A549 (cell line): ENCODE results near the gene ZNF282. TPM values are rescaled to one million over a fixed set of nuclear protein-coding genes. Genes with fewer than 3 reads are reported as not detected.

Source experiments
- ATAC-seq, 2 experiments: fragments of 200-7000 bp in 1 of 2; fragments of >200 bp in 1 of 2; cut with Nextera tagmentation in 1 of 2; cut with Tn5 transposase in 1 of 2; 3 replicates each; pipeline versions ENCODE4 v1.8.0 to v1.9.1; 2018 to 2020; ENCODE audit warnings: mild to moderate bottlenecking in 1 of 2, moderate library complexity in 1 of 2
- CTCF ChIA-PET: fragments of 300-600 bp; sonication (Branson Sonifier 250); formaldehyde crosslinking; extraction: SDS; loops from one replicate; lab custom pipeline; 2021; ENCODE audit warnings: antibody characterized with exemption, inconsistent platforms; lab: Yijun Ruan, JAX
- POLR2A ChIA-PET: fragments of 350-600 bp; formaldehyde crosslinking; extraction: SDS; loops from one replicate; lab custom pipeline; 2021; ENCODE audit warnings: antibody characterized with exemption, inconsistent platforms; lab: Yijun Ruan, JAX
- DNase-seq, 2 experiments: peaks; one replicate each; pipeline versions ENCODE4 v3.0.0 to v3.0.0-alpha.2; 2011 to 2016; ENCODE audit warnings: low read depth in 1 of 2, low spot score in 1 of 2
- FAIRE-seq: peaks from 2 replicates; lab custom pipeline; 2011; peaks lifted over from hg19 to GRCh38; lab: Jason Lieb, UNC
- H3K27ac ChIP-seq, 2 experiments: fragments of >200 bp; sonication (Bioruptor Twin); formaldehyde crosslinking; 3 replicates each; pipeline ENCODE4 v1.5.1; 2016 to 2017
- H3K4me1 ChIP-seq: fragments of >200 bp; sonication (Bioruptor Twin); formaldehyde crosslinking; 3 replicates; pipeline ENCODE4 v1.6.1; 2016
- H3K4me2 ChIP-seq: fragments of >200 bp; sonication (Bioruptor Twin); formaldehyde crosslinking; 3 replicates; pipeline ENCODE4 v1.6.1; 2016
- H3K4me3 ChIP-seq: fragments of >200 bp; sonication (Bioruptor Twin); formaldehyde crosslinking; 3 replicates; pipeline ENCODE4 v1.5.1; 2016
- H3K9me3 ChIP-seq: fragments of >200 bp; sonication (Bioruptor Twin); formaldehyde crosslinking; 3 replicates; pipeline ENCODE4 v1.6.1; 2016
- BCL3 ChIP-seq: fragments of >200 bp; sonication (Bioruptor Twin); formaldehyde crosslinking; IDR thresholded peaks from 3 replicates; pipeline ENCODE4 v1.6.1; 2016
- CBX8 ChIP-seq: fragments of 200-600 bp; sonication (generic); IDR thresholded peaks from 2 replicates; pipeline ENCODE4 v1.6.1; 2016
- FOSB ChIP-seq: fragments of 250-450 bp; sonication (Bioruptor Pico); IDR thresholded peaks from 2 replicates; pipeline ENCODE4 v1.5.0; 2020; ENCODE audit warnings: mild to moderate bottlenecking, moderate library complexity
- FOSL2 ChIP-seq, 2 experiments: fragments of 450-650 bp in 1 of 2; fragments of >200 bp in 1 of 2; sonication (Bioruptor Twin) in 1 of 2; formaldehyde crosslinking; IDR thresholded peaks; 2 replicates each; pipeline versions ENCODE4 v1.5.0 to v1.6.1; 2016 to 2020; ENCODE audit warnings: mild to moderate bottlenecking in 1 of 2, moderate library complexity in 1 of 2
- GATA3 ChIP-seq: IDR thresholded peaks from 2 replicates; pipeline ENCODE4 v1.6.1; 2012; ENCODE audit warnings: borderline replicate concordance
- HOXA7 ChIP-seq: fragments of 250-450 bp; sonication (Bioruptor Pico); IDR thresholded peaks from 2 replicates; pipeline ENCODE4 v1.5.0; 2020; ENCODE audit warnings: mild to moderate bottlenecking, moderate library complexity
- HOXB5 ChIP-seq: fragments of 250-450 bp; sonication (Bioruptor Pico); IDR thresholded peaks from 2 replicates; pipeline ENCODE4 v1.5.0; 2020; ENCODE audit warnings: mild to moderate bottlenecking, moderate library complexity
- JUNB ChIP-seq: fragments of >200 bp; sonication (Bioruptor Twin); formaldehyde crosslinking; IDR thresholded peaks from 2 replicates; pipeline ENCODE4 v1.6.1; 2016
- MAX ChIP-seq: IDR thresholded peaks from 2 replicates; pipeline ENCODE4 v1.6.1; 2012
- MYC ChIP-seq: IDR thresholded peaks from 2 replicates; pipeline ENCODE4 v1.6.1; 2012; ENCODE audit warnings: mild to moderate bottlenecking, inconsistent platforms, low read length, improper control_type of control experiment, borderline replicate concordance
- NFE2L2 ChIP-seq: fragments of 150-350 bp; conservative IDR thresholded peaks from 2 replicates; pipeline ENCODE4 v1.6.1; 2014; ENCODE audit warnings: low read length
- NPAS2 ChIP-seq: fragments of 250-450 bp; sonication (Bioruptor Pico); IDR thresholded peaks from 2 replicates; pipeline ENCODE4 v1.8.0; 2022; ENCODE audit warnings: mild to moderate bottlenecking, moderate library complexity, borderline replicate concordance
- NR3C1 ChIP-seq: fragments of >200 bp; sonication (Bioruptor Twin); formaldehyde crosslinking; IDR thresholded peaks from 3 replicates; pipeline ENCODE4 v1.6.1; 2017
- PHF8 ChIP-seq: fragments of 200-600 bp; sonication (generic); IDR thresholded peaks from 2 replicates; pipeline ENCODE4 v1.6.1; 2016; ENCODE audit warnings: low read depth, mild to moderate bottlenecking, antibody characterized with exemption, moderate library complexity, borderline replicate concordance
- REST ChIP-seq: fragments of 200-600 bp; sonication (generic); IDR thresholded peaks from 2 replicates; pipeline ENCODE4 v1.6.1; 2016; ENCODE audit warnings: antibody characterized with exemption, mild to moderate bottlenecking, moderate library complexity
- RFX5 ChIP-seq: fragments of 450-650 bp; IDR thresholded peaks from 2 replicates; pipeline ENCODE4 v1.7.1; 2014; ENCODE audit warnings: antibody characterized with exemption, mild to moderate bottlenecking, moderate library complexity
- RNF2 ChIP-seq: fragments of 200-600 bp; sonication (generic); IDR thresholded peaks from 2 replicates; pipeline ENCODE4 v1.6.1; 2016; ENCODE audit warnings: low read depth, mild to moderate bottlenecking, antibody characterized with exemption, moderate library complexity, borderline replicate concordance
- SREBF2 ChIP-seq: fragments of 450-650 bp; IDR thresholded peaks from 2 replicates; pipeline ENCODE4 v1.6.1; 2014; ENCODE audit warnings: mild to moderate bottlenecking, moderate library complexity
- ZC3H11A ChIP-seq: fragments of 450-650 bp; IDR thresholded peaks from 2 replicates; pipeline ENCODE4 v1.6.1; 2014; ENCODE audit warnings: antibody characterized with exemption, mild to moderate bottlenecking
- ZNF302 ChIP-seq: fragments of 250-450 bp; sonication (Bioruptor Pico); IDR thresholded peaks from 2 replicates; pipeline ENCODE4 v1.9.0; 2021; ENCODE audit warnings: inconsistent platforms, mild to moderate bottlenecking, moderate library complexity
- ZSCAN20 ChIP-seq: fragments of 250-450 bp; sonication (Bioruptor Pico); IDR thresholded peaks from 2 replicates; pipeline ENCODE4 v1.8.0; 2022; ENCODE audit warnings: mild to moderate bottlenecking, moderate library complexity
- WGBS: methylation state at CpG from one replicate; pipeline ENCODE4 v1.1.6; 2017; ENCODE audit errors: missing lambda C conversion rate; 5-methylcytosine and 5-hydroxymethylcytosine counted together
- polyA minus RNA-seq: library from RNA; depleted of rRNA, polyadenylated mRNA; stranded (reverse); fragments of >200 nt; gene quantifications from 2 replicates; pipeline ENCODE4 v1.2.3, GENCODE V29; 2011; rRNA and poly(A)+ RNA removed
- polyA plus RNA-seq, 4 experiments: library from polyadenylated mRNA; depleted of rRNA in 3 of 4; stranded (reverse); fragments of >200 nt; fragmentation: RNase III in 1 of 4; extraction: RNeasy Plus Mini Kit Qiagen cat#74134 plus additional on column Dnase treatment in 1 of 4; gene quantifications; 2 replicates in 3 of 4; 3 replicates in 1 of 4; pipeline ENCODE4 v1.2.3, GENCODE V29; 2011 to 2017
- TF ChIP-seq, protein P1 (sequence below): fragments of 150-350 bp; IDR thresholded peaks from 2 replicates; pipeline ENCODE4 v1.6.1; 2014; ENCODE audit warnings: low read depth, mild to moderate bottlenecking, low read length
- TF ChIP-seq, protein P2 (sequence below): fragments of 250-450 bp; sonication (Bioruptor Pico); IDR thresholded peaks from 2 replicates; pipeline ENCODE4 v1.5.0; 2021; ENCODE audit warnings: mild to moderate bottlenecking, moderate library complexity, borderline replicate concordance
- TF ChIP-seq, protein P3 (sequence below): IDR thresholded peaks from 2 replicates; pipeline ENCODE4 v1.6.1; 2012; ENCODE audit warnings: low read depth, borderline replicate concordance
- TF ChIP-seq, protein P4 (sequence below): fragments of 250-450 bp; sonication (Bioruptor Pico); IDR thresholded peaks from 2 replicates; pipeline ENCODE4 v1.5.0; 2020; ENCODE audit warnings: low read depth, mild to moderate bottlenecking, moderate library complexity
- TF ChIP-seq, protein P5 (sequence below): fragments of >200 bp; sonication (Bioruptor Twin); formaldehyde crosslinking; IDR thresholded peaks from 2 replicates; pipeline ENCODE4 v1.6.1; 2016

The ZNF282 gene
- polyA plus RNA-seq (2011; rRNA removed) (8.8 and 11.9 TPM in 2 replicates), polyA plus RNA-seq (2017; fragmentation: RNase III; extraction: RNeasy Plus Mini Kit Qiagen cat#74134 plus additional on column Dnase treatment) (15.1 to 18.4 TPM (median 16.7 TPM) in 3 replicates), polyA minus RNA-seq (22.0 and 22.6 TPM in 2 replicates)
- polyA plus RNA-seq (2012; cell fraction: cytosol; rRNA removed), result 11.6 and 16.2 TPM in 2 replicates
- 34.5 and 37.6 TPM in 2 replicates for polyA plus RNA-seq (2012; cell fraction: nucleus; rRNA removed)

GRCh38 chr7:149195180-149196150 is at the start of gene ZNF282:
TSS of gene ZNF282 (plus strand) at chr7:149195546. CDS start at chr7:149195590, 44 bp downstream.
- POLR2A ChIA-PET, result interaction anchor here (0.8 to 1.4 kb wide), 7 partner anchors 10 to 69 kb away, joined by 3 to 10 read pairs (median 5); partner anchors contain the start of genes ZNF398, ZNF425 and ZNF783
- H3K27ac ChIP-seq, result peak within 1 kb of the TSS; percentile 93 to 94
- H3K4me2 ChIP-seq, result peak within 1 kb of the TSS; percentile 95
- CTCF ChIA-PET, result interaction anchor here (0.6 to 4.0 kb wide), 28 partner anchors 9 to 187 kb away, joined by 3 to 21 read pairs (median 5); partner anchors contain the start of genes ZNF398, ZNF425 and ZNF783
- H3K4me1 ChIP-seq, result peaks cover 14% of the 10 kb centered on the region; the same call in 1 of the 3 replicates
- peak within 1 kb of the TSS; percentile 77 for H3K4me3 ChIP-seq
- ATAC-seq (peak; percentile 98 to 99), FAIRE-seq (no peak), DNase-seq (peak; percentile 92 to 96)
- no peaks in the 10 kb centered on the region for H3K9me3 ChIP-seq
- WGBS, result under 1% methylated on average over 45 of the region's 97 CpGs
- TF ChIP-seq NPAS2 (no peak), ZNF302 (CRISPR knock-in tag) (no peak), ZC3H11A (no peak), JUNB (no peak), CBX8 (no peak), GATA3 (no peak; the same call in 1 of the 2 replicates), HOXA7 (CRISPR knock-in tag) (no peak), NR3C1 (no peak), FOSB (CRISPR knock-in tag) (no peak), SREBF2 (no peak), ZSCAN20 (CRISPR knock-in tag) (no peak), REST (no peak; the same call in 1 of the 2 replicates), MAX (peak; percentile 80), FOSL2 (IDR thresholded peaks at IDR 0.05) (no peak), FOSL2 (CRISPR knock-in tag; IDR thresholded peaks at IDR 0.05) (no peak), NFE2L2 (no peak), PHF8 (peak; percentile 76; the same call in 1 of the 2 replicates), MYC (peak; percentile 53; the same call in 1 of the 2 replicates), BCL3 (peak; percentile 51; the same call in 1 of the 3 replicates), HOXB5 (CRISPR knock-in tag) (peak; percentile 34; the same call in 1 of the 2 replicates), RFX5 (0 out of 2 replicates have a peak, but pooled peaks have one; percentile 45), RNF2 (no peak)
- TF ChIP-seq, protein P1, sequence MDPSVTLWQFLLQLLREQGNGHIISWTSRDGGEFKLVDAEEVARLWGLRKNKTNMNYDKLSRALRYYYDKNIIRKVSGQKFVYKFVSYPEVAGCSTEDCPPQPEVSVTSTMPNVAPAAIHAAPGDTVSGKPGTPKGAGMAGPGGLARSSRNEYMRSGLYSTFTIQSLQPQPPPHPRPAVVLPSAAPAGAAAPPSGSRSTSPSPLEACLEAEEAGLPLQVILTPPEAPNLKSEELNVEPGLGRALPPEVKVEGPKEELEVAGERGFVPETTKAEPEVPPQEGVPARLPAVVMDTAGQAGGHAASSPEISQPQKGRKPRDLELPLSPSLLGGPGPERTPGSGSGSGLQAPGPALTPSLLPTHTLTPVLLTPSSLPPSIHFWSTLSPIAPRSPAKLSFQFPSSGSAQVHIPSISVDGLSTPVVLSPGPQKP, result no peak
- TF ChIP-seq, protein P2, sequence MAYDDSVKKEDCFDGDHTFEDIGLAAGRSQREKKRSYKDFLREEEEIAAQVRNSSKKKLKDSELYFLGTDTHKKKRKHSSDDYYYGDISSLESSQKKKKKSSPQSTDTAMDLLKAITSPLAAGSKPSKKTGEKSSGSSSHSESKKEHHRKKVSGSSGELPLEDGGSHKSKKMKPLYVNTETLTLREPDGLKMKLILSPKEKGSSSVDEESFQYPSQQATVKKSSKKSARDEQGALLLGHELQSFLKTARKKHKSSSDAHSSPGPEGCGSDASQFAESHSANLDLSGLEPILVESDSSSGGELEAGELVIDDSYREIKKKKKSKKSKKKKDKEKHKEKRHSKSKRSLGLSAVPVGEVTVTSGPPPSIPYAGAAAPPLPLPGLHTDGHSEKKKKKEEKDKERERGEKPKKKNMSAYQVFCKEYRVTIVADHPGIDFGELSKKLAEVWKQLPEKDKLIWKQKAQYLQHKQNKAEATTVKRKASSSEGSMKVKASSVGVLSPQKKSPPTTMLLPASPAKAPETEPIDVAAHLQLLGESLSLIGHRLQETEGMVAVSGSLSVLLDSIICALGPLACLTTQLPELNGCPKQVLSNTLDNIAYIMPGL (CRISPR knock-in tag), result peak; percentile 15; the same call in 1 of the 2 replicates
- TF ChIP-seq, protein P3, sequence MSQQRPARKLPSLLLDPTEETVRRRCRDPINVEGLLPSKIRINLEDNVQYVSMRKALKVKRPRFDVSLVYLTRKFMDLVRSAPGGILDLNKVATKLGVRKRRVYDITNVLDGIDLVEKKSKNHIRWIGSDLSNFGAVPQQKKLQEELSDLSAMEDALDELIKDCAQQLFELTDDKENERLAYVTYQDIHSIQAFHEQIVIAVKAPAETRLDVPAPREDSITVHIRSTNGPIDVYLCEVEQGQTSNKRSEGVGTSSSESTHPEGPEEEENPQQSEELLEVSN, result no peak; the same call in 1 of the 2 replicates
- TF ChIP-seq, protein P4, sequence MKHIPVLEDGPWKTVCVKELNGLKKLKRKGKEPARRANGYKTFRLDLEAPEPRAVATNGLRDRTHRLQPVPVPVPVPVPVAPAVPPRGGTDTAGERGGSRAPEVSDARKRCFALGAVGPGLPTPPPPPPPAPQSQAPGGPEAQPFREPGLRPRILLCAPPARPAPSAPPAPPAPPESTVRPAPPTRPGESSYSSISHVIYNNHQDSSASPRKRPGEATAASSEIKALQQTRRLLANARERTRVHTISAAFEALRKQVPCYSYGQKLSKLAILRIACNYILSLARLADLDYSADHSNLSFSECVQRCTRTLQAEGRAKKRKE (CRISPR knock-in tag), result no peak
- TF ChIP-seq, protein P5, sequence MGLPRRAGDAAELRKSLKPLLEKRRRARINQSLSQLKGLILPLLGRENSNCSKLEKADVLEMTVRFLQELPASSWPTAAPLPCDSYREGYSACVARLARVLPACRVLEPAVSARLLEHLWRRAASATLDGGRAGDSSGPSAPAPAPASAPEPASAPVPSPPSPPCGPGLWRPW, result no peak
